H1 (cell line): ENCODE measurements around the gene TPD52L1. TPM values are rescaled to one million over a fixed set of nuclear protein-coding genes. Genes with fewer than 3 reads are reported as not detected.

Experiments used
- CTCF ChIA-PET: fragments of 300-600 bp; sonication (Branson Sonifier 250); formaldehyde crosslinking; loops from one replicate; lab custom pipeline; 2021; ENCODE audit not compliant: partially characterized antibody; lab: Charles Lee
- POLR2A ChIA-PET: fragments of 300-600 bp; sonication (Branson Sonifier 250); formaldehyde crosslinking; loops from one replicate; lab custom pipeline; 2021; ENCODE audit warnings: inconsistent platforms; ENCODE audit not compliant: partially characterized antibody; lab: Charles Lee
- DNase-seq, 2 experiments: peaks; one replicate each; pipeline versions ENCODE4 v3.0.0 to v3.0.0-alpha.2; 2010 to 2022; ENCODE audit warnings: low spot score in 2 of 2, low read depth in 1 of 2, mixed read lengths in 1 of 2
- FAIRE-seq: peaks from 2 replicates; lab custom pipeline; 2011; peaks lifted over from hg19 to GRCh38; lab: Jason Lieb, UNC
- H2AFZ ChIP-seq: 2 replicates; pipeline ENCODE4 v1.8.1; 2012; ENCODE audit warnings: low read length, inconsistent platforms
- H2AK5ac ChIP-seq: 2 replicates; pipeline ENCODE4 v1.6.1; 2013; ENCODE audit warnings: low read depth, low read length
- H2BK120ac ChIP-seq: replicated peaks from 2 replicates; pipeline ENCODE3; 2013; ENCODE audit warnings: low read depth, low read length, inconsistent platforms
- H2BK12ac ChIP-seq: 2 replicates; pipeline ENCODE4 v1.6.1; 2013; ENCODE audit warnings: low read depth, low read length
- H2BK15ac ChIP-seq: 2 replicates; pipeline ENCODE4 v1.6.1; 2013; ENCODE audit warnings: low read length
- H2BK20ac ChIP-seq: 2 replicates; pipeline ENCODE4 v1.6.1; 2013; ENCODE audit warnings: low read length
- H2BK5ac ChIP-seq: 2 replicates; pipeline ENCODE4 v1.6.1; 2013; ENCODE audit warnings: low read depth, low read length
- H3K14ac ChIP-seq: 2 replicates; pipeline ENCODE4 v1.6.1; 2013; ENCODE audit warnings: inconsistent platforms; ENCODE audit not compliant: insufficient read length
- H3K18ac ChIP-seq: 2 replicates; pipeline ENCODE4 v1.6.1; 2013; ENCODE audit warnings: low read length; ENCODE audit errors: extremely low read depth
- H3K23ac ChIP-seq: 2 replicates; pipeline ENCODE4 v1.6.1; 2013; ENCODE audit warnings: inconsistent platforms; ENCODE audit not compliant: insufficient read length
- H3K23me2 ChIP-seq: 2 replicates; pipeline ENCODE4 v1.6.1; 2013; ENCODE audit warnings: low read depth, low read length
- H3K27ac ChIP-seq: 2 replicates; pipeline ENCODE4 v1.6.1; 2011; ENCODE audit warnings: low read depth, low read length, inconsistent platforms
- H3K27me3 ChIP-seq, 4 experiments: replicated peaks in 1 of 4; 1 replicate in 1 of 4; 2 replicates in 3 of 4; pipeline versions ENCODE4 v1.6.1 to v1.8.1; 2011 to 2013; ENCODE audit warnings: low read length in 3 of 4, mild to moderate bottlenecking in 3 of 4, inconsistent platforms in 2 of 4, mixed read lengths in 2 of 4, moderate library complexity in 1 of 4; ENCODE audit not compliant: control insufficient read depth in 3 of 4, insufficient read depth in 3 of 4; ENCODE audit errors: extremely low read depth in 1 of 4
- H3K36me3 ChIP-seq, 4 experiments: 2 replicates each; pipeline versions ENCODE4 v1.6.1 to v1.8.1; 2011 to 2013; ENCODE audit warnings: mild to moderate bottlenecking in 4 of 4, low read length in 3 of 4, moderate library complexity in 2 of 4, control low read depth in 1 of 4, inconsistent platforms in 1 of 4; ENCODE audit not compliant: insufficient read depth in 4 of 4, control insufficient read depth in 2 of 4
- H3K4ac ChIP-seq: replicated peaks from 2 replicates; pipeline ENCODE3; 2013; ENCODE audit warnings: low read length, low read depth, mixed read lengths, inconsistent platforms; ENCODE audit not compliant: insufficient read length
- H3K4me1 ChIP-seq, 4 experiments: replicated peaks in 1 of 4; 1 replicate in 1 of 4; 2 replicates in 3 of 4; pipeline versions ENCODE4 v1.6.1 to v1.8.1; 2011 to 2013; ENCODE audit warnings: low read length in 3 of 4, inconsistent platforms in 2 of 4, mixed read lengths in 1 of 4; ENCODE audit not compliant: insufficient read depth in 4 of 4, control insufficient read depth in 3 of 4
- H3K4me2 ChIP-seq, 2 experiments: 2 replicates each; pipeline versions ENCODE4 v1.6.1 to v1.8.1; 2011 to 2013; ENCODE audit warnings: low read depth in 2 of 2, low read length in 2 of 2, control low read depth in 1 of 2, inconsistent platforms in 1 of 2, mild to moderate bottlenecking in 1 of 2; ENCODE audit not compliant: insufficient read depth in 1 of 2
- H3K4me3 ChIP-seq, 4 experiments: fragments of 200-600, 300-600 bp in 1 of 4; sonication (generic), shearing (Covaris generic), sonication (Bioruptor Twin) in 1 of 4; 2 replicates each; pipeline versions ENCODE4 v1.5.1 to v1.8.1; 2011 to 2016; ENCODE audit warnings: low read length in 4 of 4, low read depth in 3 of 4, control low read depth in 2 of 4, inconsistent platforms in 2 of 4, mild to moderate bottlenecking in 2 of 4, mixed read lengths in 1 of 4, moderate library complexity in 1 of 4; ENCODE audit not compliant: insufficient read depth in 2 of 4; ENCODE audit errors: extremely low read depth in 1 of 4
- H3K56ac ChIP-seq: replicated peaks from 2 replicates; pipeline ENCODE3; 2013; ENCODE audit warnings: low read depth, mild to moderate bottlenecking, mixed read lengths, low read length, inconsistent platforms; ENCODE audit not compliant: insufficient read length
- H3K79me1 ChIP-seq: 2 replicates; pipeline ENCODE4 v1.6.1; 2013; ENCODE audit warnings: low read depth, low read length, control low read depth
- H3K79me2 ChIP-seq, 2 experiments: 2 replicates each; pipeline versions ENCODE4 v1.6.1 to v1.8.1; 2012 to 2013; ENCODE audit warnings: low read length in 2 of 2, mild to moderate bottlenecking in 2 of 2, inconsistent platforms in 1 of 2; ENCODE audit not compliant: insufficient read depth in 2 of 2, control insufficient read depth in 1 of 2
- H3K9ac ChIP-seq, 4 experiments: replicated peaks in 1 of 4; 1 replicate in 1 of 4; 2 replicates in 3 of 4; pipeline versions ENCODE4 v1.6.1 to v1.8.1; 2011 to 2013; ENCODE audit warnings: low read depth in 3 of 4, low read length in 3 of 4, control low read depth in 2 of 4, mild to moderate bottlenecking in 2 of 4, moderate library complexity in 2 of 4, inconsistent platforms in 1 of 4; ENCODE audit errors: extremely low read depth in 1 of 4
- H3K9me3 ChIP-seq, 2 experiments: 2 replicates each; pipeline versions ENCODE4 v1.6.1 to v1.8.1; 2012 to 2013; ENCODE audit warnings: mild to moderate bottlenecking in 2 of 2, moderate library complexity in 2 of 2, control low read depth in 1 of 2, inconsistent platforms in 1 of 2, low read depth in 1 of 2, low read length in 1 of 2, mixed read lengths in 1 of 2; ENCODE audit not compliant: insufficient read depth in 2 of 2
- H4K20me1 ChIP-seq, 2 experiments: replicated peaks in 1 of 2; 2 replicates each; pipeline versions ENCODE3 to v1.8.1; 2011 to 2013; ENCODE audit warnings: inconsistent platforms in 2 of 2, low read length in 2 of 2, mild to moderate bottlenecking in 1 of 2; ENCODE audit not compliant: insufficient read depth in 2 of 2, control insufficient read depth in 1 of 2
- H4K5ac ChIP-seq: 2 replicates; pipeline ENCODE4 v1.6.1; 2013; ENCODE audit warnings: low read length, low read depth, mixed read lengths, inconsistent platforms; ENCODE audit not compliant: insufficient read length
- H4K8ac ChIP-seq: 2 replicates; pipeline ENCODE4 v1.8.0; 2013; ENCODE audit warnings: mild to moderate bottlenecking, moderate library complexity, low read length, inconsistent platforms; ENCODE audit not compliant: insufficient read depth; ENCODE audit errors: extremely low read depth
- H4K91ac ChIP-seq: replicated peaks from 2 replicates; pipeline ENCODE3; 2013; ENCODE audit warnings: low read length, mixed read lengths, inconsistent platforms; ENCODE audit not compliant: insufficient read length
- ASH2L ChIP-seq: fragments of 200-600, 300-600 bp; sonication (generic); IDR thresholded peaks from one replicate; pipeline ENCODE4 v1.7.1; 2017; ENCODE audit warnings: low read length
- BACH1 ChIP-seq: IDR thresholded peaks from 2 replicates; pipeline ENCODE4 v1.6.1; 2012; ENCODE audit warnings: low read length, improper control_type of control experiment
- CBX8 ChIP-seq: fragments of 300-800, 300-1000 bp; sonication (generic); IDR thresholded peaks from 2 replicates; pipeline ENCODE4 v1.7.1; 2016; ENCODE audit warnings: low read depth, low read length, borderline replicate concordance
- CREB1 ChIP-seq: IDR thresholded peaks from 2 replicates; pipeline ENCODE4 v1.6.1; 2012; ENCODE audit warnings: inconsistent platforms
- EP300 ChIP-seq, 2 experiments: IDR thresholded peaks; 1 replicate in 1 of 2; 2 replicates in 1 of 2; pipeline ENCODE4 v1.6.1; 2011 to 2012; ENCODE audit warnings: low read depth in 2 of 2, low read length in 2 of 2, mild to moderate bottlenecking in 2 of 2, borderline replicate concordance in 1 of 2, inconsistent platforms in 1 of 2, moderate library complexity in 1 of 2
- GTF2F1 ChIP-seq: IDR thresholded peaks from 2 replicates; pipeline ENCODE4 v1.6.1; 2012; ENCODE audit warnings: low read depth, low read length, improper control_type of control experiment, borderline replicate concordance
- JUN ChIP-seq: IDR thresholded peaks from 2 replicates; pipeline ENCODE4 v1.6.1; 2011; ENCODE audit warnings: low read depth, mild to moderate bottlenecking, improper control_type of control experiment, low read length
- NRF1 ChIP-seq: IDR thresholded peaks from 2 replicates; pipeline ENCODE4 v1.6.1; 2011; ENCODE audit warnings: mild to moderate bottlenecking, low read depth, low read length, improper control_type of control experiment
- RBBP5 ChIP-seq: IDR thresholded peaks from 2 replicates; pipeline ENCODE4 v1.7.1; 2012; ENCODE audit warnings: low read depth, mild to moderate bottlenecking, inconsistent platforms, low read length, moderate library complexity, borderline replicate concordance
- RFX5 ChIP-seq: IDR thresholded peaks from 2 replicates; pipeline ENCODE4 v1.6.1; 2011; ENCODE audit warnings: low read depth, low read length, improper control_type of control experiment, borderline replicate concordance
- SIX5 ChIP-seq: IDR thresholded peaks from 2 replicates; pipeline ENCODE4 v1.6.1; 2011; ENCODE audit warnings: mild to moderate bottlenecking, low read depth, low read length
- TBP ChIP-seq: IDR thresholded peaks from 2 replicates; pipeline ENCODE4 v1.6.1; 2011; ENCODE audit warnings: low read depth, low read length, improper control_type of control experiment
- TCF12 ChIP-seq: IDR thresholded peaks from 2 replicates; pipeline ENCODE4 v1.6.1; 2011; ENCODE audit warnings: low read depth, mild to moderate bottlenecking, low read length
- TEAD4 ChIP-seq: IDR thresholded peaks from 2 replicates; pipeline ENCODE4 v1.6.1; 2012; ENCODE audit warnings: low read depth, low read length, inconsistent platforms, mixed read lengths
- YY1 ChIP-seq: IDR thresholded peaks from 2 replicates; pipeline ENCODE4 v1.6.1; 2011; ENCODE audit warnings: low read depth, mild to moderate bottlenecking, low read length
- ZNF274 ChIP-seq: IDR thresholded peaks from 2 replicates; pipeline ENCODE4 v1.7.0; 2012; ENCODE audit warnings: low read length, borderline replicate concordance; ENCODE audit errors: extremely low read depth
- WGBS, 2 experiments: shearing (Covaris generic) in 1 of 2; methylation state at CpG; one replicate each; pipeline versions ENCODE4 v1.1.6 to v1.1.7; 2013 to 2015; ENCODE audit warnings: low lambda C conversion rate in 2 of 2, mixed read lengths in 2 of 2, inconsistent platforms in 1 of 2, low coverage in 1 of 2, missing lambda C conversion rate in 1 of 2; ENCODE audit not compliant: insufficient replicate concordance in 2 of 2, insufficient coverage in 1 of 2, insufficient read length in 1 of 2; ENCODE audit errors: extremely low coverage in 1 of 2, missing lambda C conversion rate in 1 of 2; 5-methylcytosine and 5-hydroxymethylcytosine counted together
- polyA plus RNA-seq, 7 experiments: library from polyadenylated mRNA; depleted of rRNA in 3 of 7; stranded (reverse) in 5 of 7; unstranded in 2 of 7; fragments of >200 nt in 5 of 7; fragments of 200-250 nt in 2 of 7; gene quantifications; 1 replicate in 5 of 7; 2 replicates in 1 of 7; 4 replicates in 1 of 7; pipeline versions ENCODE4 v1.2.1 to v1.2.3, GENCODE V29; 2011 to 2013; ENCODE audit warnings: missing spikeins in 2 of 7, mixed read lengths in 2 of 7
- total RNA-seq: library from RNA; stranded (reverse); fragmentation: NEBNext Ultra II Directional; extraction: Animal tissue kit (Norgen Biotek cat#: 25700); gene quantifications from 2 replicates; pipeline ENCODE4 v1.2.1, GENCODE V29; 2021

Gene TPD52L1
- total and polyA plus RNA-seq, 2 of the 8 experiments (the other 6 are each of a cell fraction or from before 2014, with no cell fraction given), result 7.4 to 14.2 TPM

GRCh38 chr6:125274935-125275334, 121.4 kb downstream of the TPD52L1 start:
- Histone ChIP-seq H3K4me2 (no peak overlapping the region), H4K8ac (no peak overlapping the region), H4K5ac (no peak overlapping the region), H3K27ac (no peak overlapping the region), H3K36me3 (peaks cover 0 to 23% (median 7%) of the 10 kb centered on the region in 4 experiments; a peak in 4 of 8 replicates), H3K79me2 (0 out of 4 replicates have a peak, but pooled peaks cover 0 to 3% of the 10 kb centered on the region in 2 experiments), H4K91ac (no peak overlapping the region), H2BK15ac (no peak overlapping the region), H3K4me3 (no peak overlapping the region), H3K9ac (no peak overlapping the region), H3K4me1 (no peaks in the 10 kb centered on the region), H3K27me3 (no peaks in the 10 kb centered on the region), H3K4ac (no peak overlapping the region), H2BK120ac (no peak overlapping the region), H3K23me2 (no peaks in the 10 kb centered on the region), H2BK12ac (no peak overlapping the region), H3K23ac (no peak overlapping the region), H3K9me3 (no peaks in the 10 kb centered on the region), H3K56ac (no peak overlapping the region), H2BK20ac (no peak overlapping the region), H2BK5ac (no peak overlapping the region), H2AK5ac (no peak overlapping the region), H3K79me1 (no peaks in the 10 kb centered on the region), H4K20me1 (no peaks in the 10 kb centered on the region), H3K14ac (no peak overlapping the region), H2AFZ (no peak overlapping the region), H3K18ac (no peak overlapping the region)
- DNase-seq, result no peak
- no peak for FAIRE-seq
- POLR2A ChIA-PET, result interaction anchor here (0.8 kb wide), 1 partner anchor 10 kb away, joined by 3 read pairs; no protein-coding TSS in a partner anchor
- CTCF ChIA-PET, result interaction anchor here (1.6 kb wide), 1 partner anchor 83 kb away, joined by 5 read pairs; no protein-coding TSS in a partner anchor
- WGBS, 2 experiments, result 91% methylated on average over 3 of the region's 3 CpGs; no CpG with 5 or more reads in 1 of the 2 experiments
- no peak for TF ChIP-seq NRF1
- TF ChIP-seq CREB1, result no peak
- TF ChIP-seq SIX5, result no peak
- TF ChIP-seq YY1, result no peak
- TF ChIP-seq ZNF274, result no peak
- no peak for TF ChIP-seq RBBP5
- no peak for TF ChIP-seq RFX5
- no peak for TF ChIP-seq ASH2L
- no peak for TF ChIP-seq BACH1
- TF ChIP-seq GTF2F1, result no peak
- no peak for TF ChIP-seq TEAD4
- no peak for TF ChIP-seq EP300 (IDR thresholded peaks at IDR 0.05; ENCODE audit: borderline replicate concordance in 1 of 2, low read depth in 2 of 2, low read length in 2 of 2)
- TF ChIP-seq TCF12, result no peak
- no peak for TF ChIP-seq JUN
- no peak for TF ChIP-seq CBX8
- TF ChIP-seq TBP, result no peak
